ENCODE measurements around the gene DCLK1. TPM values are rescaled to one million over a fixed set of nuclear protein-coding genes. Genes with fewer than 3 reads are reported as not detected.

The DCLK1 gene
- total RNA-seq, 1 experiment from 2014 or later, result 0.10 TPM

- Histone ChIP-seq H3K27ac (ENCODE audit: low read depth, low read length) (no peak overlapping the region), H3K9me3 (ENCODE audit: control insufficient read depth in 1 of 2, insufficient read depth in 1 of 2, low read depth in 1 of 2, low read length in 2 of 2) (peaks cover 0 to 16% of the 10 kb centered on the region in 2 experiments; a peak in 2 of 4 replicates), H3K4me2 (ENCODE audit: low read length) (no peak overlapping the region), H2AFZ (ENCODE audit: low read depth, low read length, poor library complexity, severe bottlenecking) (no peak overlapping the region), H3K9ac (ENCODE audit: low read length) (no peak overlapping the region), H3K79me2 (ENCODE audit: insufficient read depth, low read length) (no peaks in the 10 kb centered on the region), H3K27me3 (ENCODE audit: insufficient read depth, low read length) (no peaks in the 10 kb centered on the region), H4K20me1 (ENCODE audit: insufficient read depth) (no peaks in the 10 kb centered on the region), H3K36me3 (ENCODE audit: control insufficient read depth in 1 of 2, insufficient read depth in 2 of 2, low read length in 2 of 2) (no peaks in the 10 kb centered on the region), H3K4me3 (replicated peaks in 1 of 2; ENCODE audit: low read depth in 1 of 2, low read length in 2 of 2) (no peak overlapping the region), H3K4me1 (ENCODE audit: control insufficient read depth in 1 of 2, insufficient read depth in 2 of 2, low read length in 2 of 2) (no peaks in the 10 kb centered on the region), H3K9me2 (ENCODE audit: insufficient read depth) (no peaks in the 10 kb centered on the region)
- intact Hi-C loops (cut with micrococcal nuclease), result no loop called here
- CTCF ChIA-PET, result no interaction called here
- POLR2A ChIA-PET, result no interaction called here
- RAD21 ChIA-PET (ENCODE audit: low non-redundant PET in 1 of 2, low total read pairs in 2 of 2, uncharacterized antibody in 2 of 2, unreplicated experiment in 2 of 2), result no interaction called here
- no TSS peak for BruUV-seq (replicated peaks)
- ATAC-seq (no peak), DNase-seq (ENCODE audit: low read depth, low spot score) (no peak)
- no peak for TF ChIP-seq POLR2A (IDR thresholded peaks at IDR 0.05; ENCODE audit: borderline replicate concordance, extremely low read depth, insufficient read depth, insufficient read length)
- TF ChIP-seq ZBTB33 (IDR thresholded peaks at IDR 0.05; ENCODE audit: extremely low read depth, insufficient replicate concordance, low read length), result no peak
- TF ChIP-seq SIN3A (IDR thresholded peaks at IDR 0.05; ENCODE audit: low read depth), result no peak
Observed at GRCh38 chr13:36135876-36136275, 4.7 kb upstream of the DCLK1 start.

DNA sequence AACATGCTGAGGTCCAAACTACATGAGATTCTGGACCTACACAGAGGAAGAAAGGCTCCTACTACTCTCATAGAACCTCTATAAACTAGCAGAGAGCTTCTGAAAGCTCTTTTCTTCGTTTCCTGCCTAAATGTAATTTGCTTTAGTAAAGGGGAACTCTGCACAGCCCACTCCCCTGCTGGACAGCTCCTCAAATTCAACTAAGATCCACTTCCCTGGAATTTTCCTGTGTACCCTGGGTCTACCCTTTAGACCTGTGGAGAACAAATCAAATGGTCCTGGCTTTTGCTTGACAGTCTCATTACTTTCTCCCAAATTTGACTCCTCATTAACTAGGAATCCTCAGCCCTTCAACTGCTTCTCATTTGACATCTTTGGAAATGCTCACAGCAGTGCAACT is 3.5 kb upstream of the DCLK1 start:
- Histone ChIP-seq H3K4me2 (ENCODE audit: low read length) (no peak overlapping the region), H3K4me3 (replicated peaks in 1 of 2; ENCODE audit: low read depth in 1 of 2, low read length in 2 of 2) (no peak overlapping the region), H3K9me3 (ENCODE audit: control insufficient read depth in 1 of 2, insufficient read depth in 1 of 2, low read depth in 1 of 2, low read length in 2 of 2) (peaks cover 0 to 16% of the 10 kb centered on the region in 2 experiments; a peak in 2 of 4 replicates), H3K9me2 (ENCODE audit: insufficient read depth) (no peaks in the 10 kb centered on the region), H3K36me3 (ENCODE audit: control insufficient read depth in 1 of 2, insufficient read depth in 2 of 2, low read length in 2 of 2) (no peaks in the 10 kb centered on the region), H4K20me1 (ENCODE audit: insufficient read depth) (no peaks in the 10 kb centered on the region), H3K9ac (ENCODE audit: low read length) (no peak overlapping the region), H2AFZ (ENCODE audit: low read depth, low read length, poor library complexity, severe bottlenecking) (no peak overlapping the region), H3K27me3 (ENCODE audit: insufficient read depth, low read length) (no peaks in the 10 kb centered on the region), H3K4me1 (ENCODE audit: control insufficient read depth in 1 of 2, insufficient read depth in 2 of 2, low read length in 2 of 2) (no peaks in the 10 kb centered on the region), H3K79me2 (ENCODE audit: insufficient read depth, low read length) (no peaks in the 10 kb centered on the region), H3K27ac (ENCODE audit: low read depth, low read length) (no peak overlapping the region)
- no peak for TF ChIP-seq EZH2 (IDR thresholded peaks at IDR 0.05)
- TF ChIP-seq EZH2phosphoT487 (IDR thresholded peaks at IDR 0.05; ENCODE audit: borderline replicate concordance), result no peak
- no peak for TF ChIP-seq YY1 (IDR thresholded peaks at IDR 0.05; ENCODE audit: extremely low read depth, insufficient replicate concordance, low read depth, low read length)
- TF ChIP-seq ZBTB33 (IDR thresholded peaks at IDR 0.05; ENCODE audit: extremely low read depth, insufficient replicate concordance, low read length), result no peak
- TF ChIP-seq POLR2AphosphoS5 (IDR thresholded peaks at IDR 0.05; ENCODE audit: low read depth, low read length), result no peak
- TF ChIP-seq ZFX (IDR thresholded peaks at IDR 0.05), result no peak
- TF ChIP-seq, protein P1, sequence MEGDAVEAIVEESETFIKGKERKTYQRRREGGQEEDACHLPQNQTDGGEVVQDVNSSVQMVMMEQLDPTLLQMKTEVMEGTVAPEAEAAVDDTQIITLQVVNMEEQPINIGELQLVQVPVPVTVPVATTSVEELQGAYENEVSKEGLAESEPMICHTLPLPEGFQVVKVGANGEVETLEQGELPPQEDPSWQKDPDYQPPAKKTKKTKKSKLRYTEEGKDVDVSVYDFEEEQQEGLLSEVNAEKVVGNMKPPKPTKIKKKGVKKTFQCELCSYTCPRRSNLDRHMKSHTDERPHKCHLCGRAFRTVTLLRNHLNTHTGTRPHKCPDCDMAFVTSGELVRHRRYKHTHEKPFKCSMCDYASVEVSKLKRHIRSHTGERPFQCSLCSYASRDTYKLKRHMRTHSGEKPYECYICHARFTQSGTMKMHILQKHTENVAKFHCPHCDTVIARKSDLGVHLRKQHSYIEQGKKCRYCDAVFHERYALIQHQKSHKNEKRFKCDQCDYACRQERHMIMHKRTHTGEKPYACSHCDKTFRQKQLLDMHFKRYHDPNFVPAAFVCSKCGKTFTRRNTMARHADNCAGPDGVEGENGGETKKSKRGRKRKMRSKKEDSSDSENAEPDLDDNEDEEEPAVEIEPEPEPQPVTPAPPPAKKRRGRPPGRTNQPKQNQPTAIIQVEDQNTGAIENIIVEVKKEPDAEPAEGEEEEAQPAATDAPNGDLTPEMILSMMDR (IDR thresholded peaks at IDR 0.05 in 2 of 3, conservative IDR thresholded peaks at IDR 0.05 in 1 of 3; ENCODE audit: borderline replicate concordance in 1 of 3, insufficient read depth in 1 of 3, low read depth in 2 of 3, low read length in 2 of 3), result no peak
- no peak for TF ChIP-seq CBX3 (IDR thresholded peaks at IDR 0.05; ENCODE audit: low read depth)
- ChIA-PET CTCF (no interaction called here), POLR2A (no interaction called here), RAD21 (ENCODE audit: low non-redundant PET in 1 of 2, low total read pairs in 2 of 2, uncharacterized antibody in 2 of 2, unreplicated experiment in 2 of 2) (no interaction called here)
- BruUV-seq (replicated peaks), result no TSS peak
- ATAC-seq (no peak), DNase-seq (ENCODE audit: low read depth, low spot score) (no peak)
- intact Hi-C loops (cut with micrococcal nuclease), result no loop called here
